HCT116 (cell line): ENCODE measurements around the gene AHNAK.

ENCODE experiments used
- CTCF ChIP-seq, 3 experiments: fragments of 200-600 bp in 1 of 3; sonication (generic) in 1 of 3; IDR thresholded peaks in 2 of 3; conservative IDR thresholded peaks in 1 of 3; 2 replicates each; pipeline ENCODE4 v1.5.1; 2012 to 2017; ENCODE audit warnings: low read depth in 2 of 3, low read length in 2 of 3, antibody characterized with exemption in 1 of 3, borderline replicate concordance in 1 of 3, control low read depth in 1 of 3, mild to moderate bottlenecking in 1 of 3, mixed read lengths in 1 of 3, mixed run types in 1 of 3, moderate library complexity in 1 of 3; ENCODE audit not compliant: insufficient read depth in 1 of 3
- EZH2 ChIP-seq: fragments of 200-600 bp; sonication (generic); IDR thresholded peaks from 2 replicates; pipeline ENCODE4 v1.6.1; 2017; ENCODE audit warnings: antibody characterized with exemption, mixed run types
- EZH2phosphoT487 ChIP-seq: fragments of 200-600 bp; IDR thresholded peaks from 2 replicates; pipeline ENCODE4 v1.6.1; 2018; ENCODE audit warnings: antibody characterized with exemption, borderline replicate concordance
- MAX ChIP-seq: IDR thresholded peaks from 2 replicates; pipeline ENCODE4 v1.6.1; 2012
- POLR2A ChIP-seq: IDR thresholded peaks from 2 replicates; pipeline ENCODE4 v1.7.0; 2011; ENCODE audit warnings: borderline replicate concordance; ENCODE audit not compliant: insufficient read depth, insufficient read length; ENCODE audit errors: extremely low read depth
- POLR2AphosphoS5 ChIP-seq: IDR thresholded peaks from 2 replicates; pipeline ENCODE4 v1.6.1; 2011; ENCODE audit warnings: mild to moderate bottlenecking, low read depth, low read length, moderate library complexity
- SP1 ChIP-seq: IDR thresholded peaks from 2 replicates; pipeline ENCODE4 v1.6.1; 2012; ENCODE audit warnings: low read depth
- YY1 ChIP-seq: IDR thresholded peaks from 2 replicates; pipeline ENCODE4 v1.6.1; 2011; ENCODE audit warnings: low read length, low read depth, moderate library complexity, mild to moderate bottlenecking; ENCODE audit not compliant: insufficient replicate concordance; ENCODE audit errors: extremely low read depth
- ZNF274 ChIP-seq: fragments of 200-500 bp; sonication (Bioruptor generic); IDR thresholded peaks from 2 replicates; pipeline ENCODE4 v1.6.1; 2014; ENCODE audit warnings: mild to moderate bottlenecking, low read depth, low read length, inconsistent platforms
- TF ChIP-seq, protein P1 (sequence below): IDR thresholded peaks from 2 replicates; pipeline ENCODE4 v1.6.1; 2012; ENCODE audit warnings: low read depth

DNA sequence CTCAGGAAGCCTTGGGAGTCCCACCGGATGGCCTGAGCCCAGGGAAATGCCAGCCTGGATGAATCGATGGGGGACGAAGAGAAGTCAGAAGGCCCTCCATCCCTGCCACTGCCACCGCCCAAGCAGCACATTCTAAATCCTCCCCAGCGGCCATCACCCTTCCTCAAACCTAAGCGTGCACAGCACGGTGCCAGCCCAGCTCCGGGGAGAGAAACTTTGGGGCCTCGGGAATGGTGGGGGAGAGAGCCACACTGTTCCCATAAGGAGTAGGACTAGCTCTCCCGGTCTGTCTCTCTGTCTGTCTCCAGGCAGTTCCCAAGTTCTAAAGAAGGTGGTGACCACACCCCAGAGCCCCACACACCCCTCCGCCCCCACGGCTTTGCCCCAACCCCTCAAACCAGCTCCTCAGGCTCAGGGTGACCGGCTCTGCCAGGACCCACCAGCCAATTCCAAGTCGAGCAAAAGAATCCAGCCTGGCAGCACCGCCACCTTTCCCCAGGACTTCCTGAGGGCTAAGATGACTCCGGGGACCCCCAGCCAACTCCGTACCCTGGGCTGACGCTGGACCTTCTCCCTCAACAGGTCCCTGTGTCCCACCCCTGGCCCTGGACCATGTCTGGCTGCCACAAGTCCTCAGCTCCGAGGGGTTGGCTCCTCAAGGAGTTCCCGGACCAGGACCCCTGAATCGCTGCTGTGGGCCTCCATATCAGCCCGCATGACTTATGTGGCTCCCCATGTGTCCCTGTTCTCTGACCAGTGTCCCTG, 2.7 kb downstream of the AHNAK start:
- TF ChIP-seq POLR2A: no peak
- no peak for TF ChIP-seq ZNF274
- TF ChIP-seq CTCF (IDR thresholded peaks at IDR 0.05 in 2 of 3, conservative IDR thresholded peaks at IDR 0.05 in 1 of 3; ENCODE audit: borderline replicate concordance in 1 of 3, insufficient read depth in 1 of 3, low read depth in 2 of 3, low read length in 2 of 3): no peak
- TF ChIP-seq, protein P1, sequence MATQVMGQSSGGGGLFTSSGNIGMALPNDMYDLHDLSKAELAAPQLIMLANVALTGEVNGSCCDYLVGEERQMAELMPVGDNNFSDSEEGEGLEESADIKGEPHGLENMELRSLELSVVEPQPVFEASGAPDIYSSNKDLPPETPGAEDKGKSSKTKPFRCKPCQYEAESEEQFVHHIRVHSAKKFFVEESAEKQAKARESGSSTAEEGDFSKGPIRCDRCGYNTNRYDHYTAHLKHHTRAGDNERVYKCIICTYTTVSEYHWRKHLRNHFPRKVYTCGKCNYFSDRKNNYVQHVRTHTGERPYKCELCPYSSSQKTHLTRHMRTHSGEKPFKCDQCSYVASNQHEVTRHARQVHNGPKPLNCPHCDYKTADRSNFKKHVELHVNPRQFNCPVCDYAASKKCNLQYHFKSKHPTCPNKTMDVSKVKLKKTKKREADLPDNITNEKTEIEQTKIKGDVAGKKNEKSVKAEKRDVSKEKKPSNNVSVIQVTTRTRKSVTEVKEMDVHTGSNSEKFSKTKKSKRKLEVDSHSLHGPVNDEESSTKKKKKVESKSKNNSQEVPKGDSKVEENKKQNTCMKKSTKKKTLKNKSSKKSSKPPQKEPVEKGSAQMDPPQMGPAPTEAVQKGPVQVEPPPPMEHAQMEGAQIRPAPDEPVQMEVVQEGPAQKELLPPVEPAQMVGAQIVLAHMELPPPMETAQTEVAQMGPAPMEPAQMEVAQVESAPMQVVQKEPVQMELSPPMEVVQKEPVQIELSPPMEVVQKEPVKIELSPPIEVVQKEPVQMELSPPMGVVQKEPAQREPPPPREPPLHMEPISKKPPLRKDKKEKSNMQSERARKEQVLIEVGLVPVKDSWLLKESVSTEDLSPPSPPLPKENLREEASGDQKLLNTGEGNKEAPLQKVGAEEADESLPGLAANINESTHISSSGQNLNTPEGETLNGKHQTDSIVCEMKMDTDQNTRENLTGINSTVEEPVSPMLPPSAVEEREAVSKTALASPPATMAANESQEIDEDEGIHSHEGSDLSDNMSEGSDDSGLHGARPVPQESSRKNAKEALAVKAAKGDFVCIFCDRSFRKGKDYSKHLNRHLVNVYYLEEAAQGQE: no peak
- no peak for TF ChIP-seq YY1
- no peak; the same call in 1 of the 2 replicates for TF ChIP-seq POLR2AphosphoS5
- no peak for TF ChIP-seq MAX
- TF ChIP-seq EZH2phosphoT487: no peak
- no peak for TF ChIP-seq SP1
- no peak for TF ChIP-seq EZH2
